ENCODE results near the gene NDUFB5.

Gene NDUFB5

GRCh38 chr3:179610066-179610465 is 5.5 kb downstream of the NDUFB5 start:
- H3K27me3 ChIP-seq (ENCODE audit: control insufficient read depth in 3 of 3, insufficient read depth in 3 of 3, low read depth in 1 of 3, low read length in 3 of 3), result no peaks in the 10 kb centered on the region
- no peak overlapping the region for H3K9ac ChIP-seq (ENCODE audit: low read depth, low read length, poor library complexity)
- H3K4me1 ChIP-seq (ENCODE audit: control insufficient read depth in 2 of 2, insufficient read depth in 1 of 2, low read depth in 1 of 2, low read length in 2 of 2), result no peaks in the 10 kb centered on the region
- H3K23ac ChIP-seq (ENCODE audit: low read depth, low read length, poor library complexity), result no peak overlapping the region
- WGBS, 2 donors (ENCODE audit: extremely low coverage in 2 of 2, insufficient read length in 2 of 2, insufficient replicate concordance in 1 of 2), result no CpG with 5 or more reads among the region's 4 CpGs
- no peak overlapping the region for H3K18ac ChIP-seq (ENCODE audit: low read length)
- no peak overlapping the region for H3K4ac ChIP-seq (ENCODE audit: low read length)
- H2BK5ac ChIP-seq (ENCODE audit: low read length), result no peak overlapping the region
- H3K79me1 ChIP-seq (ENCODE audit: low read depth, low read length), result peaks cover 2% of the 10 kb centered on the region
- H2BK12ac ChIP-seq (ENCODE audit: low read length), result no peak overlapping the region
- H4K8ac ChIP-seq (ENCODE audit: low read depth, low read length), result no peak overlapping the region
- no peak overlapping the region for H2AK5ac ChIP-seq (ENCODE audit: low read depth, low read length)
- H3K4me2 ChIP-seq (ENCODE audit: insufficient read depth, low read length, poor library complexity, severe bottlenecking), result no peak overlapping the region
- no peak overlapping the region for H3K27ac ChIP-seq (replicated peaks; ENCODE audit: low read length)
- H3K36me3 ChIP-seq (replicated peaks in 1 of 2; ENCODE audit: control insufficient read depth in 2 of 2, insufficient read depth in 2 of 2, low read length in 2 of 2), result peaks cover 2 to 38% of the 10 kb centered on the region in 2 donors
- H4K91ac ChIP-seq (ENCODE audit: low read depth, low read length, poor library complexity), result no peak overlapping the region
- H2BK15ac ChIP-seq (ENCODE audit: low read length), result no peak overlapping the region
- H3K4me3 ChIP-seq (ENCODE audit: low read length in 2 of 2), result no peak overlapping the region
- no peak overlapping the region for H3K14ac ChIP-seq (ENCODE audit: low read length)
- H2AFZ ChIP-seq (ENCODE audit: low read length), result no peak overlapping the region
- H3K9me3 ChIP-seq (replicated peaks in 1 of 2; ENCODE audit: control insufficient read depth in 2 of 2, insufficient read depth in 1 of 2, low read depth in 1 of 2, low read length in 2 of 2), result no peaks in the 10 kb centered on the region
- DNase-seq (ENCODE audit: low spot score), result no peak
- H2BK120ac ChIP-seq (ENCODE audit: low read depth, low read length), result no peak overlapping the region

GRCh38 chr3:179613807-179614206 is 9.2 kb downstream of the NDUFB5 start:
- H2BK12ac ChIP-seq (ENCODE audit: low read length), result no peak overlapping the region
- H4K91ac ChIP-seq (ENCODE audit: low read depth, low read length, poor library complexity), result no peak overlapping the region
- no peak overlapping the region for H3K4ac ChIP-seq (ENCODE audit: low read length)
- H2BK5ac ChIP-seq (ENCODE audit: low read length), result no peak overlapping the region
- no CpG with 5 or more reads among the region's 2 CpGs for WGBS, 2 donors (ENCODE audit: extremely low coverage in 2 of 2, insufficient read length in 2 of 2, insufficient replicate concordance in 1 of 2)
- H3K27me3 ChIP-seq (ENCODE audit: control insufficient read depth in 3 of 3, insufficient read depth in 3 of 3, low read depth in 1 of 3, low read length in 3 of 3), result no peaks in the 10 kb centered on the region
- no peak overlapping the region for H2AK5ac ChIP-seq (ENCODE audit: low read depth, low read length)
- H3K18ac ChIP-seq (ENCODE audit: low read length), result no peak overlapping the region
- H2BK15ac ChIP-seq (ENCODE audit: low read length), result no peak overlapping the region
- no peak overlapping the region for H3K4me2 ChIP-seq (ENCODE audit: insufficient read depth, low read length, poor library complexity, severe bottlenecking)
- H2AFZ ChIP-seq (ENCODE audit: low read length), result no peak overlapping the region
- peaks cover 3 to 45% of the 10 kb centered on the region in 2 donors for H3K36me3 ChIP-seq (replicated peaks in 1 of 2; ENCODE audit: control insufficient read depth in 2 of 2, insufficient read depth in 2 of 2, low read length in 2 of 2)
- H3K9me3 ChIP-seq (replicated peaks in 1 of 2; ENCODE audit: control insufficient read depth in 2 of 2, insufficient read depth in 1 of 2, low read depth in 1 of 2, low read length in 2 of 2), result no peaks in the 10 kb centered on the region
- no peak overlapping the region for H3K23ac ChIP-seq (ENCODE audit: low read depth, low read length, poor library complexity)
- H3K27ac ChIP-seq (replicated peaks; ENCODE audit: low read length), result no peak overlapping the region
- H2BK120ac ChIP-seq (ENCODE audit: low read depth, low read length), result no peak overlapping the region
- H3K9ac ChIP-seq (ENCODE audit: low read depth, low read length, poor library complexity), result no peak overlapping the region
- H4K8ac ChIP-seq (ENCODE audit: low read depth, low read length), result no peak overlapping the region
- no peak for DNase-seq (ENCODE audit: low spot score)
- no peaks in the 10 kb centered on the region for H3K4me1 ChIP-seq (ENCODE audit: control insufficient read depth in 2 of 2, insufficient read depth in 1 of 2, low read depth in 1 of 2, low read length in 2 of 2)
- no peak overlapping the region for H3K14ac ChIP-seq (ENCODE audit: low read length)
- H3K4me3 ChIP-seq (ENCODE audit: low read length in 2 of 2), result no peak overlapping the region
- peaks cover 2% of the 10 kb centered on the region for H3K79me1 ChIP-seq (ENCODE audit: low read depth, low read length)

- Histone ChIP-seq H3K9me3 (replicated peaks in 1 of 2; ENCODE audit: control insufficient read depth in 2 of 2, insufficient read depth in 1 of 2, low read depth in 1 of 2, low read length in 2 of 2) (peaks cover 0 to 2% of the 10 kb centered on the region in 2 donors), H3K14ac (ENCODE audit: low read length) (no peak overlapping the region), H2BK12ac (ENCODE audit: low read length) (no peak overlapping the region), H3K18ac (ENCODE audit: low read length) (no peak overlapping the region), H2BK5ac (ENCODE audit: low read length) (no peak overlapping the region), H3K36me3 (replicated peaks in 1 of 2; ENCODE audit: control insufficient read depth in 2 of 2, insufficient read depth in 2 of 2, low read length in 2 of 2) (peaks cover 1 to 34% of the 10 kb centered on the region in 2 donors), H3K4me2 (ENCODE audit: insufficient read depth, low read length, poor library complexity, severe bottlenecking) (no peak overlapping the region), H3K79me1 (ENCODE audit: low read depth, low read length) (peaks cover 2% of the 10 kb centered on the region), H3K4me3 (ENCODE audit: low read length in 2 of 2) (no peak overlapping the region), H2BK15ac (ENCODE audit: low read length) (no peak overlapping the region), H3K9ac (ENCODE audit: low read depth, low read length, poor library complexity) (no peak overlapping the region), H3K27me3 (ENCODE audit: control insufficient read depth in 3 of 3, insufficient read depth in 3 of 3, low read depth in 1 of 3, low read length in 3 of 3) (no peaks in the 10 kb centered on the region), H3K4me1 (ENCODE audit: control insufficient read depth in 2 of 2, insufficient read depth in 1 of 2, low read depth in 1 of 2, low read length in 2 of 2) (no peaks in the 10 kb centered on the region), H2BK120ac (ENCODE audit: low read depth, low read length) (no peak overlapping the region), H4K91ac (ENCODE audit: low read depth, low read length, poor library complexity) (no peak overlapping the region), H3K27ac (replicated peaks; ENCODE audit: low read length) (no peak overlapping the region), H4K8ac (ENCODE audit: low read depth, low read length) (no peak overlapping the region), H2AK5ac (ENCODE audit: low read depth, low read length) (no peak overlapping the region), H2AFZ (ENCODE audit: low read length) (no peak overlapping the region), H3K4ac (ENCODE audit: low read length) (no peak overlapping the region), H3K23ac (ENCODE audit: low read depth, low read length, poor library complexity) (no peak overlapping the region)
- 100% methylated on average over 1 of the region's 4 CpGs; no CpG with 5 or more reads in 1 of the 2 donors for WGBS, 2 donors (ENCODE audit: extremely low coverage in 2 of 2, insufficient read length in 2 of 2, insufficient replicate concordance in 1 of 2)
- no peak for DNase-seq (ENCODE audit: low spot score)
These were observed 11.0 kb downstream of the NDUFB5 start for GRCh38 chr3:179615458-179616173.

GRCh38 chr3:179622023-179622422 is 17.4 kb downstream of the NDUFB5 start:
- Histone ChIP-seq H4K91ac (ENCODE audit: low read depth, low read length, poor library complexity) (no peak overlapping the region), H2AK5ac (ENCODE audit: low read depth, low read length) (no peak overlapping the region), H3K9me3 (replicated peaks in 1 of 2; ENCODE audit: control insufficient read depth in 2 of 2, insufficient read depth in 1 of 2, low read depth in 1 of 2, low read length in 2 of 2) (peaks cover 0 to 3% of the 10 kb centered on the region in 2 donors), H3K14ac (ENCODE audit: low read length) (no peak overlapping the region), H4K8ac (ENCODE audit: low read depth, low read length) (no peak overlapping the region), H2BK12ac (ENCODE audit: low read length) (no peak overlapping the region), H2AFZ (ENCODE audit: low read length) (no peak overlapping the region), H3K4me1 (ENCODE audit: control insufficient read depth in 2 of 2, insufficient read depth in 1 of 2, low read depth in 1 of 2, low read length in 2 of 2) (no peaks in the 10 kb centered on the region), H2BK5ac (ENCODE audit: low read length) (no peak overlapping the region), H2BK120ac (ENCODE audit: low read depth, low read length) (no peak overlapping the region), H3K79me1 (ENCODE audit: low read depth, low read length) (no peaks in the 10 kb centered on the region), H3K23ac (ENCODE audit: low read depth, low read length, poor library complexity) (no peak overlapping the region), H3K27ac (replicated peaks; ENCODE audit: low read length) (no peak overlapping the region), H3K4me2 (ENCODE audit: insufficient read depth, low read length, poor library complexity, severe bottlenecking) (no peak overlapping the region), H3K36me3 (replicated peaks in 1 of 2; ENCODE audit: control insufficient read depth in 2 of 2, insufficient read depth in 2 of 2, low read length in 2 of 2) (peaks cover 9 to 78% of the 10 kb centered on the region in 2 donors), H2BK15ac (ENCODE audit: low read length) (no peak overlapping the region), H3K27me3 (ENCODE audit: control insufficient read depth in 3 of 3, insufficient read depth in 3 of 3, low read depth in 1 of 3, low read length in 3 of 3) (no peaks in the 10 kb centered on the region), H3K4me3 (ENCODE audit: low read length in 2 of 2) (no peak overlapping the region), H3K4ac (ENCODE audit: low read length) (no peak overlapping the region), H3K18ac (ENCODE audit: low read length) (no peak overlapping the region), H3K9ac (ENCODE audit: low read depth, low read length, poor library complexity) (no peak overlapping the region)
- DNase-seq (ENCODE audit: low spot score), result no peak
- no CpG with 5 or more reads among the region's 2 CpGs for WGBS, 2 donors (ENCODE audit: extremely low coverage in 2 of 2, insufficient read length in 2 of 2, insufficient replicate concordance in 1 of 2)
